ENCODE data around the gene NUP93. TPM values are rescaled to one million over a fixed set of nuclear protein-coding genes. Genes with fewer than 3 reads are reported as not detected.
A peak's percentile ranks its signal among the peaks of the same experiment; 100 is the strongest.

The NUP93 gene
- total RNA-seq, 5 donors from 2014 or later (not counting 1 experiment from before 2014, with no cell fraction given) = 52.6 to 72.4 (median 60.5) TPM

DNA sequence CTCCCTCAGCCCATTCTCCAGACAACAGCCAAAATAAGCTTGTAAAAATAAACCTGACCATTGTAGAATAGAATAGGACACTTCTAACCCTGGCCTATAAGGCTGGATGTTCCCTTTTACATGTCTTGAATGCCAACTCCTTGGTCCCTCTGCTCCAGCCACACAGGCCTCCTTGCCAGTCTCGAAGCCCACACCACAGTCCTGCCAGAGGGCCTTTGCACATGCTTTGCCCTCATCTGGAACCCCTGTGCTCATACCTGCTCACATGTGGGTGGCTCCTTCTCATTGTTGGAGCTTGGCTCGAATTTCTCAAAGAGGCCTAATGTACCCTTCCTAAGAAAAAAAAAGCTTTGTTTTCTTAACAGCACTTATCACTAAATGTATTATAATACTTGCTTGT, 129.7 kb downstream of the NUP93 start:
- no peak for DNase-seq
- Mint-ChIP-seq H3K27ac (peak overlapping the region; percentile 90 to 94), H3K36me3 (no peaks in the 10 kb centered on the region), H3K4me3 (peak overlapping the region in 1 of 3 donors; percentile 66), H3K27me3 (no peaks in the 10 kb centered on the region), H3K9me3 (no peaks in the 10 kb centered on the region), H3K4me1 (peaks cover 13 to 57% (median 40%) of the 10 kb centered on the region in 3 donors)
- ChIA-PET POLR2A (interaction anchor here in 1 of 2 donors (0.5 kb wide), 1 partner anchor 8 kb away, joined by 3 read pairs; no protein-coding TSS in a partner anchor), CTCF (interaction anchor here in 1 of 2 donors (0.9 to 1.5 kb wide), 3 partner anchors 8 to 34 kb away, joined by 3 to 4 read pairs (median 4); no protein-coding TSS in a partner anchor)
- WGBS (ENCODE audit: insufficient coverage) = 100% methylated on average over 1 of the region's 2 CpGs
- H3K27me3 ChIP-seq (replicated peaks in 1 of 2; ENCODE audit: control insufficient read depth in 2 of 2, extremely low read depth in 1 of 2, insufficient read depth in 2 of 2, low read length in 1 of 2) = no peaks in the 10 kb centered on the region
- no peaks in the 10 kb centered on the region for H3K36me3 ChIP-seq (ENCODE audit: control insufficient read depth in 2 of 2, extremely low read depth in 1 of 2, insufficient read depth in 1 of 2, low read length in 1 of 2)
- H3K27ac ChIP-seq (ENCODE audit: low read length) = peak overlapping the region; percentile 81
- no peak overlapping the region for H3K4me3 ChIP-seq (ENCODE audit: control insufficient read depth in 1 of 2, extremely low read depth in 1 of 2, low read length in 1 of 2)
- H3K9me3 ChIP-seq = no peaks in the 10 kb centered on the region
- ATAC-seq (replicated peaks in 1 of 4) = no peak
- peaks cover 7 to 60% of the 10 kb centered on the region in 2 experiments for H3K4me1 ChIP-seq (ENCODE audit: control insufficient read depth in 1 of 2, extremely low read depth in 1 of 2, insufficient read depth in 2 of 2, low read length in 2 of 2)

DNA sequence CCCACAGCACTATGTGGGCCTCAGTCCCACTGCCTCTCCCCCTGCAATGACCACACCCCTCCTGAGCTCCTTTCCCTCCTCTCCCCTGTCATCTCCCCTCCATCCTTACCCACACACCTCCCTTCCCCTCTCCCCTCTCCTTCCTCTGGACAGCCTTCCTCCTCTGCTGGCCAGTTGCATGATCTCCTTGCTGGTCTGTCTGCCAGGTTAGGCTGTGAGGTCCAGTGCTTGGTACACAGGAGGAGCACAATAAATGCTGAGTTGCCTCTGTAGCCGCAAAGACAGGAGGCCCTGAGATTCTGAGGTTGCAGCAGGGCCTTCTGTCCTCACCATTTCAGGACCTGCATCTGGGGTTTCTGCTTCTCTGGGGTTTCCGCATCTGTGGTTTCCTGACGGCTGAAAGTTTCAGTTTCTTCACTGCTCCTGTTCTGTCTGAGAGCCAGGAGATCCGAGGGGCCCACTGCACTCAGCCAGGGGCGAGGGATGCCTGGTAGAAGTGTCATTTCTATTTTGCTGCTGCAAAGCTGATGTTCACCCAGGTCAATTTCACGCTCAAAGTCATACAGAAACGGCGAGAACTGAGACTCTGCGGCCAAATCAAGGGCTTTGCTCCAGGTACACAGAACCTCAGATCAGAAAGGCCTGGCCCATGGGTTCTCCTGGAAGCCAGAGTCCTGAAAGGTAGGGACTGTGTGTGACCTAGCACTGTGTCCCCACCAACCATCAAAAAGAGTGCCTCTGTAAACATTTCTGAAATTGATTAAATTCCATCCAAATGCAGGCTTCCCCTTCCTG, 130.5 kb downstream of the NUP93 start:
- Histone ChIP-seq H3K4me1 (ENCODE audit: control insufficient read depth in 1 of 2, extremely low read depth in 1 of 2, insufficient read depth in 2 of 2, low read length in 2 of 2) (peaks cover 7 to 60% of the 10 kb centered on the region in 2 experiments), H3K4me3 (ENCODE audit: control insufficient read depth in 1 of 2, extremely low read depth in 1 of 2, low read length in 1 of 2) (peak overlapping the region in 1 of 2 donors; percentile 55), H3K27me3 (replicated peaks in 1 of 2; ENCODE audit: control insufficient read depth in 2 of 2, extremely low read depth in 1 of 2, insufficient read depth in 2 of 2, low read length in 1 of 2) (no peaks in the 10 kb centered on the region), H3K27ac (ENCODE audit: low read length) (peak overlapping the region; percentile 81), H3K9me3 (no peaks in the 10 kb centered on the region), H3K36me3 (ENCODE audit: control insufficient read depth in 2 of 2, extremely low read depth in 1 of 2, insufficient read depth in 1 of 2, low read length in 1 of 2) (no peaks in the 10 kb centered on the region)
- H3K4me1 Mint-ChIP-seq = peaks cover 13 to 58% (median 40%) of the 10 kb centered on the region in 3 donors
- no peaks in the 10 kb centered on the region for H3K27me3 Mint-ChIP-seq
- ATAC-seq (replicated peaks in 1 of 4) = peak; percentile 75 to 86 (median 80)
- no peaks in the 10 kb centered on the region for H3K36me3 Mint-ChIP-seq
- DNase-seq = peak in 25 of 35 experiments; percentile 7 to 69 (median 30)
- H3K9me3 Mint-ChIP-seq = no peaks in the 10 kb centered on the region
- peak overlapping the region; percentile 64 to 66 (median 64) for H3K4me3 Mint-ChIP-seq
- 0% methylated on average over 8 of the region's 9 CpGs for WGBS (ENCODE audit: insufficient coverage)
- peak overlapping the region; percentile 90 to 94 for H3K27ac Mint-ChIP-seq
- CTCF ChIA-PET = interaction anchor here in 1 of 2 donors (0.9 kb wide), 1 partner anchor 34 kb away, joined by 4 read pairs; no protein-coding TSS in a partner anchor
- POLR2A ChIA-PET = interaction anchor here in 1 of 2 donors (0.5 kb wide), 1 partner anchor 9 kb away, joined by 3 read pairs; no protein-coding TSS in a partner anchor

DNA sequence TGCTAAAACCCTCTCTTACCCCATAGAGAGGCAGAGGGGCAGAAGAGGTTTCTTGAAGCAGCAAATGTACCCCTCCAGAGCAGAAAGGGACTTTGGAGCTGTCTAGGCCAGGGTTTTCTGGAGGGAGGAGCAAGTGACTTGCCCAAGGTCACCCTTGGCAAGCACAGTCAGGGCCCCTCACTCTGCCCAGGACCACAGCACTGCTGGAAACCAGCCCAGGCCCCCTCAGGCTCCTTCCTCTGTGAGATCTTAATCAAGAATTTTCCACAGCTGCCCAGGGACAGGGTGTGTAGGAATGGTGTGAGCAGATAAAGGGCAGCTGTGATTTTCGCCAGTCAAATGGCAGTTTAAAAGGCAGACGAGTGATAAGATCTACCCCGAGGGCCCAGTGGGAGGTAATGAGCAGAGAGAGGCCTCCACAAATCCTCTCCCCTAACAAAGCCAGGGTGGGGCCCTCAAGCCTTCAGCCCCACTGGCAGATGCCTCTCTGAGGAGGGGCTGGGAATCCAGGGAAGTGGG, 131.2 kb downstream of the NUP93 start:
- peaks cover 13 to 58% (median 40%) of the 10 kb centered on the region in 3 donors for H3K4me1 Mint-ChIP-seq
- ChIA-PET CTCF (interaction anchor here in 1 of 2 donors (0.6 kb wide), 1 partner anchor 557 kb away, joined by 3 read pairs; no protein-coding TSS in a partner anchor), POLR2A (no interaction called here)
- H3K27ac ChIP-seq (ENCODE audit: low read length) = peak overlapping the region; percentile 81
- H3K4me3 Mint-ChIP-seq = peak overlapping the region in 2 of 3 donors; percentile 64 to 66
- peak in 1 of 35 experiments; percentile 22 for DNase-seq
- H3K36me3 ChIP-seq (ENCODE audit: control insufficient read depth in 2 of 2, extremely low read depth in 1 of 2, insufficient read depth in 1 of 2, low read length in 1 of 2) = no peaks in the 10 kb centered on the region
- no peak for ATAC-seq (replicated peaks in 1 of 4)
- WGBS (ENCODE audit: insufficient coverage) = no CpG with 5 or more reads among the region's 3 CpGs
- no peaks in the 10 kb centered on the region for H3K9me3 ChIP-seq
- no peaks in the 10 kb centered on the region for H3K27me3 Mint-ChIP-seq
- no peak overlapping the region for H3K4me3 ChIP-seq (ENCODE audit: control insufficient read depth in 1 of 2, extremely low read depth in 1 of 2, low read length in 1 of 2)
- H3K9me3 Mint-ChIP-seq = no peaks in the 10 kb centered on the region
- H3K27me3 ChIP-seq (replicated peaks in 1 of 2; ENCODE audit: control insufficient read depth in 2 of 2, extremely low read depth in 1 of 2, insufficient read depth in 2 of 2, low read length in 1 of 2) = no peaks in the 10 kb centered on the region
- no peaks in the 10 kb centered on the region for H3K36me3 Mint-ChIP-seq
- peak overlapping the region; percentile 90 to 94 for H3K27ac Mint-ChIP-seq
- H3K4me1 ChIP-seq (ENCODE audit: control insufficient read depth in 1 of 2, extremely low read depth in 1 of 2, insufficient read depth in 2 of 2, low read length in 2 of 2) = peaks cover 7 to 60% of the 10 kb centered on the region in 2 experiments

DNA sequence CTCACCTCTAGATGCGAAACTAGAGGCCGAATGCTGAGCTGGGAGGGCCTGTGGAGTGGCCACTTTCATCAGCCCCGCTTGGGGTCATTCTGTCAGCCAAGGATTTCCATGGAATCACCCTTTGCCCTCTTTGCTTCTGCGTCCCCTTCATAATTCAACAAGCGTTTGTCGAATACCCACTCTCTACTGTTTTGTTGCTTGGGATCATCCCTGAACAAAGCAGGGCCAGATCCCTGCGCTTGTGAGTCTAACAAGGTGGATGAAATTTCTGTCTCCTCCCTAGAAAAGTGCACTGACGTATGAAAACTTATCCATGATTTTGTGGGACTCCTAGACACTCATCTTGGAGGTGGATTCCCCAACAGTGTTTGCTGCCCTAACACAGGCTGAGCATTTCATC, 131.8 kb downstream of the NUP93 start:
- no peaks in the 10 kb centered on the region for H3K27me3 Mint-ChIP-seq
- peaks cover 13 to 58% (median 40%) of the 10 kb centered on the region in 3 donors for H3K4me1 Mint-ChIP-seq
- ATAC-seq (replicated peaks in 1 of 4) (no peak), DNase-seq (no peak)
- Histone ChIP-seq H3K4me1 (ENCODE audit: control insufficient read depth in 1 of 2, extremely low read depth in 1 of 2, insufficient read depth in 2 of 2, low read length in 2 of 2) (peaks cover 7 to 60% of the 10 kb centered on the region in 2 experiments), H3K36me3 (ENCODE audit: control insufficient read depth in 2 of 2, extremely low read depth in 1 of 2, insufficient read depth in 1 of 2, low read length in 1 of 2) (no peaks in the 10 kb centered on the region), H3K27me3 (replicated peaks in 1 of 2; ENCODE audit: control insufficient read depth in 2 of 2, extremely low read depth in 1 of 2, insufficient read depth in 2 of 2, low read length in 1 of 2) (no peaks in the 10 kb centered on the region), H3K9me3 (no peaks in the 10 kb centered on the region), H3K27ac (ENCODE audit: low read length) (peak overlapping the region; percentile 81), H3K4me3 (ENCODE audit: control insufficient read depth in 1 of 2, extremely low read depth in 1 of 2, low read length in 1 of 2) (no peak overlapping the region)
- H3K9me3 Mint-ChIP-seq = no peaks in the 10 kb centered on the region
- POLR2A ChIA-PET = no interaction called here
- 90% methylated on average over 5 of the region's 8 CpGs for WGBS (ENCODE audit: insufficient coverage)
- H3K4me3 Mint-ChIP-seq = no peak overlapping the region
- H3K36me3 Mint-ChIP-seq = no peaks in the 10 kb centered on the region
- peak overlapping the region; percentile 3 to 87 for H3K27ac Mint-ChIP-seq
- CTCF ChIA-PET = interaction anchor here (0.6 kb wide), 2 partner anchors 10 to 556 kb away, joined by 3 read pairs; no protein-coding TSS in a partner anchor

DNA sequence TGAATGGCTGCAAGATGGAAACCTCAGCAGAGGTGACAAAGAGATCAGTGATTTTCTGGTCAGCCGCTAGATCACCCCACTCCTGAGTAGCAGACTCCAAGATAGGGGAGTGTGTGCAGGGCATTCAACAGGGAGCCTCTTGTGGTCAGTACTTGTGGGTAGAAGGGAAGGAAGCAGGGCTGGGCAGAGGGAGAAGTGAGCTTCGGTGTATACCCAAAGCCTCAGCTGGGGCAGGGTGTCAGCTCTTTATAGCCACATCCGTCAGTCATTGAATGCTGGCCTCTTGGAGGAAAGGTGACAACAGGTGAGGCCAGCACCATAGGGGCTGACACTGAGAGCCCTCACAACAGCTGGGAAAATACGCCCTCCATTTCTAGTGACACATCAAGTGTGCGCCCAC, 132.8 kb downstream of the NUP93 start:
- Histone ChIP-seq H3K4me3 (ENCODE audit: control insufficient read depth in 1 of 2, extremely low read depth in 1 of 2, low read length in 1 of 2) (no peak overlapping the region), H3K27me3 (replicated peaks in 1 of 2; ENCODE audit: control insufficient read depth in 2 of 2, extremely low read depth in 1 of 2, insufficient read depth in 2 of 2, low read length in 1 of 2) (no peaks in the 10 kb centered on the region), H3K9me3 (no peaks in the 10 kb centered on the region), H3K4me1 (ENCODE audit: control insufficient read depth in 1 of 2, extremely low read depth in 1 of 2, insufficient read depth in 2 of 2, low read length in 2 of 2) (peaks cover 7 to 71% of the 10 kb centered on the region in 2 experiments), H3K36me3 (ENCODE audit: control insufficient read depth in 2 of 2, extremely low read depth in 1 of 2, insufficient read depth in 1 of 2, low read length in 1 of 2) (no peaks in the 10 kb centered on the region), H3K27ac (ENCODE audit: low read length) (peak overlapping the region; percentile 45)
- Mint-ChIP-seq H3K27ac (peak overlapping the region; percentile 5 to 87), H3K36me3 (no peaks in the 10 kb centered on the region), H3K4me3 (no peak overlapping the region), H3K27me3 (no peaks in the 10 kb centered on the region), H3K9me3 (no peaks in the 10 kb centered on the region), H3K4me1 (peaks cover 16 to 62% (median 40%) of the 10 kb centered on the region in 3 donors)
- ATAC-seq (replicated peaks in 1 of 4) (peak in 1 of 4 experiments; percentile 7), DNase-seq (peak in 2 of 35 experiments; percentile 6 to 24)
- ChIA-PET CTCF (interaction anchor here (0.7 to 0.8 kb wide), 2 partner anchors 24 to 76 kb away, joined by 3 read pairs; no protein-coding TSS in a partner anchor), POLR2A (interaction anchor here in 1 of 2 donors (0.6 kb wide), 1 partner anchor 69 kb away, joined by 3 read pairs; the partner anchor contains the start of gene HERPUD1)
- 52% methylated on average over 5 of the region's 5 CpGs for WGBS (ENCODE audit: insufficient coverage)

DNA sequence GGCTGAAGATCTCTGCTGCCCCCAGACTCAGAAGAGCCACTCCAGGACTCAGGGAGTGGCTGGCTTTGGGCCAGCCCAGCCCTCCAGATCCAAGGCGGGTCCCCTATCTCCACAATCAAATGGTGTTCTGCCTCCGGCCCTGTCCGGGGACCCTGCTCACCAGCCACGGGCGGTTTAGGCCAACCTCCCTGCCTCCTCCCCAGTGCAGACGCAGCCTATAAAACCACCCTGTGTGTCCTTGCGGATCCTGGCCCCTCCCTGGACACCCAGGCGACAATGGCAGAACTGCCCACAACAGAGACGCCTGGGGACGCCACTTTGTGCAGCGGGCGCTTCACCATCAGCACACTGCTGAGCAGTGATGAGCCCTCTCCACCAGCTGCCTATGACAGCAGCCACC, 135.0 kb downstream of the NUP93 start, which contains the start of gene SLC12A3:
TSS of gene SLC12A3 (plus strand) at position 248 of the 400 bp plus-strand sequence. CDS start at position 277, 29 bp downstream.
- peaks cover 16 to 44% (median 29%) of the 10 kb centered on the region in 3 donors for H3K4me1 Mint-ChIP-seq
- no peaks in the 10 kb centered on the region for H3K27me3 Mint-ChIP-seq
- H3K9me3 Mint-ChIP-seq = no peaks in the 10 kb centered on the region
- H3K9me3 ChIP-seq = no peaks in the 10 kb centered on the region
- ATAC-seq (replicated peaks in 1 of 4) (no peak), DNase-seq (no peak)
- ChIA-PET POLR2A (no interaction called here), CTCF (no interaction called here)
- no peak within 1 kb of the TSS for H3K4me3 ChIP-seq (ENCODE audit: control insufficient read depth in 1 of 2, extremely low read depth in 1 of 2, low read length in 1 of 2)
- no peaks in the 10 kb centered on the region for H3K36me3 Mint-ChIP-seq
- peak within 1 kb of the TSS in 1 of 2 donors; percentile 58 for H3K27ac Mint-ChIP-seq
- no peaks in the 10 kb centered on the region for H3K27me3 ChIP-seq (replicated peaks in 1 of 2; ENCODE audit: control insufficient read depth in 2 of 2, extremely low read depth in 1 of 2, insufficient read depth in 2 of 2, low read length in 1 of 2)
- H3K4me1 ChIP-seq (ENCODE audit: control insufficient read depth in 1 of 2, extremely low read depth in 1 of 2, insufficient read depth in 2 of 2, low read length in 2 of 2) = peaks cover 5 to 50% of the 10 kb centered on the region in 2 experiments
- no peak within 1 kb of the TSS for H3K4me3 Mint-ChIP-seq
- H3K36me3 ChIP-seq (ENCODE audit: control insufficient read depth in 2 of 2, extremely low read depth in 1 of 2, insufficient read depth in 1 of 2, low read length in 1 of 2) = no peaks in the 10 kb centered on the region
- 95% methylated on average over 12 of the region's 12 CpGs for WGBS (ENCODE audit: insufficient coverage)
- H3K27ac ChIP-seq (ENCODE audit: low read length) = no peak within 1 kb of the TSS

Data from T-cell (primary cell).